ENCODE measurements around the gene STXBP1. TPM values are rescaled to one million over a fixed set of nuclear protein-coding genes. Genes with fewer than 3 reads are reported as not detected.

Gene STXBP1
- total RNA-seq, 1 experiment from 2014 or later: 44.0 TPM

DNA sequence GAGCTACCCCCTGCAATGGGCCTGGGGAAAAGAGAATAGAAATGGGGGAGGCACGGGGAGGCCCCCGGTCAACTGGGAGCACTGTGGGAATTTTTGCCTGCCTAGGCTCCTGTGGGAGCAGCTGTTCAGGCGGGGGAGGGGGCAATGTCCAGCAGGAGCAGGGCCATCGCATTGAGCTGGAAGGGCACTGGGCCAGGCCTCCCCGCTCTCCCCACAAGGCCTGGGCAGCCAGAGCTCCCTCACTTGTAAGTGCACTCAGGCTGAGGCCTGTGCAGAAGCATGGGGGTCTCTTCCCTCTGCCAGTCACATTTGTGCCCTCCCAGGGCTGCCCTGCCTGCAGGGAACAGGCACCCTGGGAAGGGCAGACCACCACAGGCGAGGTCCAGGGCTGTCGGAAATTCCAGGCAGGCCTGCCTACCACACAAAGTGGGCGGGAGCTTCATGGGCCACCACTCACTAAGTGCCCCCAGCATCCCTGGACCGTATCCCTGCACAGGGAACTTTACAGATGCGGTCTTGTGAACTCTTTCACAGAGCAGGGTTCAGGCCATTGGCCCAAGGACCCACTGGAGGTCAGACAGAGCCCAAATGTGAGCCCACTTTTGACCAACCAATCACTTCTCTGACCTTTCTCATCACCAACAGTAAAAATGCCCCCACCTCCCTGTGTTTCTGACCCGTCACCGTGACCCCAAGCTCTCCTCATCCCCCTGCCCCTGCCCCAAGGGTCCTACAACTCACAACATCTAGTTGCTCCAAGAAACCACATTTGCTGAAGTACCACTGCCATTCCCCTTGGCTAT, 93.7 kb downstream of the STXBP1 start:
- no peaks in the 10 kb centered on the region for H3K79me2 ChIP-seq (ENCODE audit: low read depth)
- H3K27me3 ChIP-seq (ENCODE audit: insufficient read depth, low read depth): no peaks in the 10 kb centered on the region
- intact Hi-C loops (cut with micrococcal nuclease; ENCODE audit: unreplicated experiment): no loop called here
- no peaks in the 10 kb centered on the region for H3K4me1 ChIP-seq (replicated peaks; ENCODE audit: insufficient read depth)
- no peak overlapping the region for H3K4me3 ChIP-seq
- no peak for DNase-seq
- no peaks in the 10 kb centered on the region for H3K36me3 ChIP-seq (ENCODE audit: low read depth)
- no peak overlapping the region for H3K27ac ChIP-seq
- H3K4me2 ChIP-seq: no peak overlapping the region
- H3K9me3 ChIP-seq (ENCODE audit: insufficient read depth, low read depth): no peaks in the 10 kb centered on the region
- H3K9me2 ChIP-seq (ENCODE audit: insufficient read depth): no peaks in the 10 kb centered on the region
- no peak for TF ChIP-seq EZH2 (IDR thresholded peaks at IDR 0.05; ENCODE audit: low read depth)
- TF ChIP-seq, protein P1, sequence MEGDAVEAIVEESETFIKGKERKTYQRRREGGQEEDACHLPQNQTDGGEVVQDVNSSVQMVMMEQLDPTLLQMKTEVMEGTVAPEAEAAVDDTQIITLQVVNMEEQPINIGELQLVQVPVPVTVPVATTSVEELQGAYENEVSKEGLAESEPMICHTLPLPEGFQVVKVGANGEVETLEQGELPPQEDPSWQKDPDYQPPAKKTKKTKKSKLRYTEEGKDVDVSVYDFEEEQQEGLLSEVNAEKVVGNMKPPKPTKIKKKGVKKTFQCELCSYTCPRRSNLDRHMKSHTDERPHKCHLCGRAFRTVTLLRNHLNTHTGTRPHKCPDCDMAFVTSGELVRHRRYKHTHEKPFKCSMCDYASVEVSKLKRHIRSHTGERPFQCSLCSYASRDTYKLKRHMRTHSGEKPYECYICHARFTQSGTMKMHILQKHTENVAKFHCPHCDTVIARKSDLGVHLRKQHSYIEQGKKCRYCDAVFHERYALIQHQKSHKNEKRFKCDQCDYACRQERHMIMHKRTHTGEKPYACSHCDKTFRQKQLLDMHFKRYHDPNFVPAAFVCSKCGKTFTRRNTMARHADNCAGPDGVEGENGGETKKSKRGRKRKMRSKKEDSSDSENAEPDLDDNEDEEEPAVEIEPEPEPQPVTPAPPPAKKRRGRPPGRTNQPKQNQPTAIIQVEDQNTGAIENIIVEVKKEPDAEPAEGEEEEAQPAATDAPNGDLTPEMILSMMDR (conservative IDR thresholded peaks at IDR 0.05): no peak
- no TSS peak for BruUV-seq (replicated peaks)
- no peaks in the 10 kb centered on the region for H4K20me1 ChIP-seq (ENCODE audit: insufficient read depth)
- ChIA-PET POLR2A (ENCODE audit: unreplicated experiment) (interaction anchor here (0.6 kb wide), 1 partner anchor 484 kb away, joined by 3 read pairs; no protein-coding TSS in a partner anchor), CTCF (no interaction called here)
- H3F3A ChIP-seq (ENCODE audit: insufficient read depth, low read depth): no peaks in the 10 kb centered on the region; the same call in 1 of the 2 replicates
- no peak overlapping the region for H2AFZ ChIP-seq

GRCh38 chr9:127706836-127707241, 94.8 kb downstream of the STXBP1 start, which contains the start of gene CFAP157:
CFAP157 (plus strand) TSS chr9:127706988; CDS start chr9:127707032, 44 bp downstream.
- Histone ChIP-seq H3K4me3 (no peak within 1 kb of the TSS), H3K36me3 (ENCODE audit: low read depth) (no peaks in the 10 kb centered on the region), H3K27me3 (ENCODE audit: insufficient read depth, low read depth) (no peaks in the 10 kb centered on the region), H3K4me2 (no peak within 1 kb of the TSS), H3F3A (ENCODE audit: insufficient read depth, low read depth) (no peaks in the 10 kb centered on the region; the same call in 1 of the 2 replicates), H3K4me1 (replicated peaks; ENCODE audit: insufficient read depth) (no peaks in the 10 kb centered on the region), H4K20me1 (ENCODE audit: insufficient read depth) (no peaks in the 10 kb centered on the region), H3K9me3 (ENCODE audit: insufficient read depth, low read depth) (no peaks in the 10 kb centered on the region), H3K79me2 (ENCODE audit: low read depth) (no peaks in the 10 kb centered on the region), H3K9me2 (ENCODE audit: insufficient read depth) (no peaks in the 10 kb centered on the region), H3K27ac (no peak within 1 kb of the TSS), H2AFZ (no peak within 1 kb of the TSS)
- TF ChIP-seq, protein P1 (conservative IDR thresholded peaks at IDR 0.05): no peak
- no peak for TF ChIP-seq EZH2 (IDR thresholded peaks at IDR 0.05; ENCODE audit: low read depth)
- no TSS peak for BruUV-seq (replicated peaks)
- peak in 1 of 2 experiments; percentile 43 for DNase-seq
- intact Hi-C loops (cut with micrococcal nuclease; ENCODE audit: unreplicated experiment): no loop called here
- POLR2A ChIA-PET (ENCODE audit: unreplicated experiment): interaction anchor here (0.7 kb wide), 1 partner anchor 105 kb away, joined by 3 read pairs; no protein-coding TSS in a partner anchor
- CTCF ChIA-PET: interaction anchor here (0.6 kb wide), 1 partner anchor 100 kb away, joined by 3 read pairs; no protein-coding TSS in a partner anchor

- Histone ChIP-seq H3F3A (ENCODE audit: insufficient read depth, low read depth) (no peaks in the 10 kb centered on the region; the same call in 1 of the 2 replicates), H3K27me3 (ENCODE audit: insufficient read depth, low read depth) (no peaks in the 10 kb centered on the region), H3K36me3 (ENCODE audit: low read depth) (no peaks in the 10 kb centered on the region), H3K4me3 (no peak overlapping the region), H3K79me2 (ENCODE audit: low read depth) (no peaks in the 10 kb centered on the region), H2AFZ (no peak overlapping the region), H3K9me3 (ENCODE audit: insufficient read depth, low read depth) (no peaks in the 10 kb centered on the region), H4K20me1 (ENCODE audit: insufficient read depth) (no peaks in the 10 kb centered on the region; the same call in 1 of the 2 replicates), H3K4me2 (no peak overlapping the region), H3K27ac (no peak overlapping the region), H3K4me1 (replicated peaks; ENCODE audit: insufficient read depth) (no peaks in the 10 kb centered on the region), H3K9me2 (ENCODE audit: insufficient read depth) (no peaks in the 10 kb centered on the region)
- no TSS peak for BruUV-seq (replicated peaks)
- no peak for DNase-seq
- ChIA-PET CTCF (no interaction called here), POLR2A (ENCODE audit: unreplicated experiment) (interaction anchor here (0.7 kb wide), 1 partner anchor 251 kb away, joined by 5 read pairs; no protein-coding TSS in a partner anchor)
- intact Hi-C loops (cut with micrococcal nuclease; ENCODE audit: unreplicated experiment): no loop called here
- TF ChIP-seq EZH2 (IDR thresholded peaks at IDR 0.05; ENCODE audit: low read depth): no peak
- TF ChIP-seq, protein P1 (conservative IDR thresholded peaks at IDR 0.05): no peak
Observed at GRCh38 chr9:127707766-127708165, 95.7 kb downstream of the STXBP1 start.
